Subcutaneous adipose tissue (tissue), 4 donors: ENCODE data around the gene ACTN2. TPM values are rescaled to one million over a fixed set of nuclear protein-coding genes. Genes with fewer than 3 reads are reported as not detected.

Source experiments
- CTCF ChIP-seq: fragments of 450-650 bp; IDR thresholded peaks from one replicate; pipeline ENCODE4 v1.5.1; 2016; ENCODE audit warnings: low read depth, mild to moderate bottlenecking, control low read depth, antibody characterized with exemption, moderate library complexity
- total RNA-seq, 4 donors: library from RNA; depleted of rRNA; stranded (reverse); fragments of >200 nt; gene quantifications; one replicate each; pipeline ENCODE4 v1.1.0, GENCODE V29; 2016

ACTN2 gene
- total RNA-seq, 4 donors from 2014 or later: 0.22 to 1.7 (median 0.57) TPM; not detected in 1

- TF ChIP-seq CTCF: no peak
Measured at GRCh38 chr1:236710328-236710892, 24.1 kb downstream of the ACTN2 start.

GRCh38 chr1:236716160-236716559 lies 29.9 kb downstream of the ACTN2 start:
- TF ChIP-seq CTCF: no peak

- TF ChIP-seq CTCF: no peak
Measured at GRCh38 chr1:236717811-236718210, 31.5 kb downstream of the ACTN2 start.

GRCh38 chr1:236718328-236718727 lies 32.0 kb downstream of the ACTN2 start:
- TF ChIP-seq CTCF: no peak

GRCh38 chr1:236720206-236720605 lies 33.9 kb downstream of the ACTN2 start:
- no peak for TF ChIP-seq CTCF

GRCh38 chr1:236720611-236721010 lies 34.3 kb downstream of the ACTN2 start:
- TF ChIP-seq CTCF: no peak

- no peak for TF ChIP-seq CTCF
Measured at GRCh38 chr1:236724049-236724448, 37.8 kb downstream of the ACTN2 start.
